GM21423 (cell line): ENCODE measurements around the gene KIF27.
"Not testable (repeated sequence)": the region's sequence is repeated elsewhere in the genome, so short reads cannot be mapped to it uniquely, and the experiment has no call there.

Experiments used
- ATAC-seq: cut with Tn5 transposase; IDR thresholded peaks from one replicate; pipeline ENCODE4 v1.9.1; 2021; ENCODE audit warnings: mild to moderate bottlenecking, moderate library complexity; ENCODE audit not compliant: unreplicated experiment

The KIF27 gene

DNA sequence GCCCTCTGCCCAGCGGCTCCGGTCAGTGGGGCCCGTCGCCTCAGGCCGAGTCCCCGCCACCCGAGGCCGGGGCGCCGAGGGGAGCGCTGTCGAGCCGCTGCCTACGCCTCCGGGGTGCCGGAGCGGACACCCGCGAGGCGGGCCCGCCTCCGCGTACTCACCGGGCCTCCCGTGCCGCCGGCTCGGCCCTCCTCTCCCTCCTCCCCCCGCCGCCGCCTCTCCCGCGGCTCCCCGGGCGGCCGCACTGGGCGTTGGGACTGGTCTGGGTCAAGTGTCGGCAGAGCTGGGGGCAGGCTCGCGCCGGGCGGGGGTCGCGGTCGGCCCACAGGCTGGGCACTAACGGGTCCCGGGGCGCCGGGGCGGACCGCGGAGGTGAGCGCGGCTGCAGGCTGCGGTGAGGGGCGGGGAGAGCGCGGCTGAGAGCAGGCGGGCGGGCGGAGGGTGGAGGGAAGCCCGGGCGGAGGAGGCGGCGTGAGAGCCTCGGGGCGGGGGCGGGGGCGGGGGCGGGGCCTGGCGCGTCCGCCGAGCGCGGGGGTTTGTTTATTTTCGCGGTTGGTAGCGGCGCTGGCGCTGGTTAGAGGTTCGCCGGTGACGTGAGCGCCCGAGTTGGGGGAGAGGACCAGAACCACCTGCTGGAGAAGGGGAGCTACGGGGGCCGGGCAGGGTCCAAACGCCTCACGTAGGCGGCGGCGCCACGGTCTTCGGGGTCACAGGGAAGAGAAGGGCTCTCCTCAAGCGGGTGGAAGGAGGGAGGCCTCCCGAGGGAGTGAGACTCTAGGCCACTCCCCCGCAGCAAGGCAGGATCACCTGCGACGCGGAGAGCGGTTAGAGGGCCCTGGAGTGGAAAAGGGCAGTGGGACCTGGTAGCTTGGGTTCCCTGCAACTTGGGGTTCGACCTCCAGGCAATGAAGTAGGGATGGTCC, 103.6 kb downstream of the KIF27 start, which contains the start of gene GKAP1:
Gene GKAP1, minus strand, starts transcription at position 414 of the 923 bp plus-strand sequence. CDS start 11,252 bp downstream, outside the sequence.
- ATAC-seq: peak; percentile 81

DNA sequence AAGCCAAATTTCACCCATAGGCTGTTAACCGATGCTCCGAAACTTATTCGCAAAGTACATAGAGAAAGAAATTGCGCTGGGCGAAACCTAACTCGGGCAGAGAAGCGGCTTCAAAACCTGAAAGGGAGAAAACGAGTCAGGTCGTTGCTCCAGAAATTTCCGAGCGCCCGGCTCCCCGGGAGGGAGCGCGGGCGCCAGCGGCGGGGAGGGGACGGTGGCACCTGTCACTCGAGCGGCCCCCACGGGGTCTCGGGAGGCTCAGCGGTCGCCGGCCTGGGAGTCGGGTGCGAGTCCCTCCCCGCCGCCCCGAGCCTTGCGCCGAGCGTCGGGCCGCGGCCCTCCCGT, 104.2 kb downstream of the KIF27 start:
- not testable (repeated sequence) for ATAC-seq

- not testable (repeated sequence) for ATAC-seq
Observed at GRCh38 chr9:83815120-83815519, 106.1 kb downstream of the KIF27 start.

GRCh38 chr9:83809213-83809612, 112.0 kb downstream of the KIF27 start:
- ATAC-seq: not testable (repeated sequence)

GRCh38 chr9:83804454-83804853, 116.8 kb downstream of the KIF27 start:
- ATAC-seq: not testable (repeated sequence)

GRCh38 chr9:83803941-83804340, 117.3 kb downstream of the KIF27 start:
- ATAC-seq: not testable (repeated sequence)

- ATAC-seq: no peak
Observed at GRCh38 chr9:83800236-83801033, 120.8 kb downstream of the KIF27 start.

DNA sequence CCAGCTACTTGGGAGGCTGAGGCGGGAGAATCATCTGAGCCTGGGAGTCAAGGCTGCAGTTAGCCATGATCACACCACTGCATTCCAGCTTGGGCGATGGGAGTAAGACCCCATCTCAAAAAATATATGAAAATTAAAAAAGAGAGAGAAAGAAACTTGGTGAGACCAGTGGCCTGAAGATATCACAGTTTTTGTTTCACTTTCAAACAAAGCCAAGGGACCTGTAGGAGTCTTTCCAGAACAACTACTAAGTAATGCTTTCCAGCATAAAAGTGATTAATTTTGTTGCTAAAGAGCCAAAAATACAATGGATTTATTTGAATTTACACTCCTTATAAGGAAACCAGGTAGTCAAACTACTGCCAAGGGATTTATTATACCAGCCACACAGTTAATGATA, 127.2 kb downstream of the KIF27 start:
- ATAC-seq: no peak

DNA sequence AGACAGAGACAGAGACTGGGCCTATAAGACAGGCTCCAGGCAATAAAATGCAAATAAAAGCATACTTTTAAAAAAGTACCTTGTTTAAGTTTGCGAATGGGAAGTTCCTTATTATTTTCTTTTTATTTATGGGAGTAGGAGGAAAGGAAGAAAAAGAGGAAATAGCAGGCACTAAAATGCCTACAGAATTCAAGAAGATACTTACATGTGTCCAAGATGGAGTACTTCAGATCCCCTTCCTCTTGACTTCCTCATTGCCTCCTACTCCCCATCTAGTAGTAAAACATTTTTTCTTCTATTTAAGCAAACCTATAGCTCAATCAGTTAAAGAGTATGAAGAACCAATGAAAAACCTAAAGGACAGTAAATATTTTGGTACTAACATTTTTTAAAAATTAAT, 128.5 kb downstream of the KIF27 start:
- ATAC-seq: no peak
